Epithelial cell of alveolus of lung (primary cell): Measurements from ENCODE around the gene MROH2B. TPM values are rescaled to one million over a fixed set of nuclear protein-coding genes. Genes with fewer than 3 reads are reported as not detected.

Source experiments
- total RNA-seq: library from RNA; depleted of rRNA; stranded (reverse); fragments of >200 nt; gene quantifications from 2 replicates; pipeline ENCODE4 v1.2.1, GENCODE V29; 2015

Gene MROH2B
- not detected in 2 replicates for total RNA-seq

GRCh38 chr5:41071242-41071641, at the start of gene MROH2B:
TSS of gene MROH2B (minus strand) at chr5:41071342. CDS start at chr5:41070852, 490 bp downstream.

Other genes starting within 250 kb of the MROH2B start
- gene RPL37, start 236.1 kb downstream of the MROH2B start, total RNA-seq: 77.7 and 213 TPM in 2 replicates
- 5.7 and 6.3 TPM in 2 replicates for gene CARD6, start 230.0 kb downstream of the MROH2B start, total RNA-seq
- 3.1 and 33.9 TPM in 2 replicates for gene C7, start 161.8 kb downstream of the MROH2B start, total RNA-seq
- gene C6, start 142.2 kb upstream of the MROH2B start, total RNA-seq: 1.2 TPM in 1 of 2 replicates, not detected in the other